Vagina (tissue), 2 donors: ENCODE data around the gene APLP2. TPM values are rescaled to one million over a fixed set of nuclear protein-coding genes. Genes with fewer than 3 reads are reported as not detected.

Experiments used
- DNase-seq, 2 donors: peaks; one replicate each; pipeline ENCODE4 v3.0.0-alpha.2; 2017; ENCODE audit errors: extremely low spot score in 2 of 2
- H3K27ac ChIP-seq: fragments of 200-600 bp; sonication (generic); one replicate; pipeline ENCODE4 v1.5.1; 2019
- H3K27me3 ChIP-seq: fragments of 200-600 bp; sonication (generic); one replicate; pipeline ENCODE4 v1.5.1; 2019
- H3K36me3 ChIP-seq, 2 donors: fragments of 200-600 bp; sonication (generic); one replicate each; pipeline ENCODE4 v1.5.1; 2017 to 2019
- H3K4me1 ChIP-seq: fragments of 200-600 bp; sonication (generic); one replicate; pipeline ENCODE4 v1.5.1; 2019
- H3K4me3 ChIP-seq, 2 donors: fragments of 200-600 bp; sonication (generic); 1 replicate in 1 of 2; 2 replicates in 1 of 2; pipeline ENCODE4 v1.5.1; 2016 to 2019
- H3K9me3 ChIP-seq: fragments of 200-600 bp; sonication (generic); one replicate; pipeline ENCODE4 v1.5.1; 2019
- POLR2A ChIP-seq, 2 donors: fragments of 450-650 bp; IDR thresholded peaks; one replicate each; pipeline ENCODE4 v1.6.1; 2017; ENCODE audit warnings: antibody characterized with exemption in 2 of 2, mild to moderate bottlenecking in 2 of 2, moderate library complexity in 2 of 2
- POLR2AphosphoS5 ChIP-seq, 2 donors: sonication (generic); formaldehyde crosslinking; IDR thresholded peaks; one replicate each; pipeline ENCODE4 v1.9.0; 2017; ENCODE audit warnings: antibody characterized with exemption in 2 of 2, mild to moderate bottlenecking in 2 of 2, low read depth in 1 of 2; ENCODE audit not compliant: insufficient read depth in 1 of 2
- intact Hi-C: fragments of 100-400 bp; cut with DNase I; formaldehyde crosslinking; loops from one replicate; pipeline ENCODE4 v1.15.1; 2023
- total RNA-seq: library from RNA; depleted of rRNA; stranded (reverse); fragments of >200 nt; gene quantifications from one replicate; pipeline ENCODE4 v1.2.3, GENCODE V29; 2016
- TF ChIP-seq, protein P1 (sequence below), 3 experiments: fragments of 450-650 bp in 2 of 3; fragments of 200-600 bp in 1 of 3; sonication (generic) in 1 of 3; IDR thresholded peaks; one replicate each; pipeline ENCODE4 v1.5.1; 2017 to 2019; ENCODE audit warnings: antibody characterized with exemption in 3 of 3, mild to moderate bottlenecking in 2 of 3, moderate library complexity in 2 of 3

APLP2 gene
- total RNA-seq, 1 donor from 2014 or later = 234 TPM

DNA sequence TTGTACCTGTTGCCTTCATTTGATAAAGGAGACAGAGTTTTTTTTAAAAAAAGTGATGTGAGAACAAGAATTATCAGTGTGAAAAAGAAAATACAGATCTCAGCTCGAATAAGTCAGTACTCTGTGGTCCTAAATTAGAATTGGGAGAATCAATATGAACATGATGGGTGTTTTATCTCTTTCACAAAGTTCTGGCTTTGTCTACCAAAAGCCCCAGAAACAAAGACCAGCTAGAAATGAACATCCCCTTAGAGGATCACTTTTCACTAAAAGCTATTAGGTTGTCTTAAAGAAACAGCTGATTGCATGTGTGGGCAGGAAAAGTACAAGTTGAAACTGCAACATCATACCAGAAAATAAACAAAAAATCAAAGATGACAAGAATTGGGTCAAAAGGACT, 81.5 kb downstream of the APLP2 start:
- DNase-seq = no peak
- H3K36me3 ChIP-seq = no peaks in the 10 kb centered on the region
- H3K9me3 ChIP-seq = no peaks in the 10 kb centered on the region
- peaks cover 4% of the 10 kb centered on the region for H3K4me1 ChIP-seq
- intact Hi-C loops = no loop called here
- H3K27ac ChIP-seq = no peak overlapping the region
- no peak overlapping the region for H3K4me3 ChIP-seq
- TF ChIP-seq POLR2A (IDR thresholded peaks at IDR 0.05) = no peak
- no peak for TF ChIP-seq POLR2AphosphoS5 (IDR thresholded peaks at IDR 0.05; ENCODE audit: insufficient read depth in 1 of 2, low read depth in 1 of 2)
- TF ChIP-seq, protein P1, sequence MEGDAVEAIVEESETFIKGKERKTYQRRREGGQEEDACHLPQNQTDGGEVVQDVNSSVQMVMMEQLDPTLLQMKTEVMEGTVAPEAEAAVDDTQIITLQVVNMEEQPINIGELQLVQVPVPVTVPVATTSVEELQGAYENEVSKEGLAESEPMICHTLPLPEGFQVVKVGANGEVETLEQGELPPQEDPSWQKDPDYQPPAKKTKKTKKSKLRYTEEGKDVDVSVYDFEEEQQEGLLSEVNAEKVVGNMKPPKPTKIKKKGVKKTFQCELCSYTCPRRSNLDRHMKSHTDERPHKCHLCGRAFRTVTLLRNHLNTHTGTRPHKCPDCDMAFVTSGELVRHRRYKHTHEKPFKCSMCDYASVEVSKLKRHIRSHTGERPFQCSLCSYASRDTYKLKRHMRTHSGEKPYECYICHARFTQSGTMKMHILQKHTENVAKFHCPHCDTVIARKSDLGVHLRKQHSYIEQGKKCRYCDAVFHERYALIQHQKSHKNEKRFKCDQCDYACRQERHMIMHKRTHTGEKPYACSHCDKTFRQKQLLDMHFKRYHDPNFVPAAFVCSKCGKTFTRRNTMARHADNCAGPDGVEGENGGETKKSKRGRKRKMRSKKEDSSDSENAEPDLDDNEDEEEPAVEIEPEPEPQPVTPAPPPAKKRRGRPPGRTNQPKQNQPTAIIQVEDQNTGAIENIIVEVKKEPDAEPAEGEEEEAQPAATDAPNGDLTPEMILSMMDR (IDR thresholded peaks at IDR 0.05) = no peak
- no peaks in the 10 kb centered on the region for H3K27me3 ChIP-seq

DNA sequence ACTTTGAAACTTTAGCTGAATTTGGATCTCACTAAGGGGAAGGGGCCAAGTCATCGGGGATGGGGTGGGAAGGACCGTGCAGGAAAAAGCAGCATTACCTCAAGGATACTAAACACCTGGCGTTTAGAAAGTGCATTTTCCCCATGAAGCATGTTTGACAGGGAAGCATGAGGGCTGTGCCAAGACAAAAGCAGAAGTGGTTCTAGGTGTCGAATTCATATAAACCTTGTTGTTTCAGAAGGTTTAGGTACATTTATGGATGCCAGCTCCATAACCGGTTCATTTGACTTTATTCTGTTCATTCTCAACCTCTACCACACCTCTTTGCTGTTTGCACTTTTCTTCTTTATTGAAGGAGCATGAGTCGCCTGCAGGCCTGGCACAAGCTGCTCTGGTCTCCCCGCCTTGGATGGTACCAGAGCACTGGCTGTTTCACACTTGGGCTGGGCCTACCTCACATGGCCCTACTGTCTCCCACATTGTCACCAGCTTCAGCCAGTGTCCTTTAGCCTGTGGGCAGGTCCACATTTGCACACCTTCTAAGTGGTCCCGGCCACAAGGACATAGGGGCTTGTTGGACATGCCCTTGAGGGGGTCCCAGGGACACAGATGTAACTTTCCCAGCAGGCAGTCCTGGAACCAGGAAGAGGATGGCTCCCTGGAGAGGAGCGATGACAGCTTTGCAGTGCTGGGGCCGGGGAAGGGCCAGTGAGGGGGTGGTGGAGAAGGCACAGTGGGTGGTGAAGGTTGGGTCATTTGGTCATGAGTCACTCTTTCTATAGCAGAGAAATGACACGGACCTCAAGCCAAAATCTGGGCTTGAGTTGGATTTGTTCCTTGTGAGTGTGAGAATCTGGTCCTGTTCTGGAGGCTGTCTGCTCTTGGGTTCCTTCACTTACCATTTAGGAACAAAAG, 86.7 kb downstream of the APLP2 start:
- peaks cover 11% of the 10 kb centered on the region for H3K4me1 ChIP-seq
- TF ChIP-seq, protein P1 (IDR thresholded peaks at IDR 0.05) = no peak
- TF ChIP-seq POLR2AphosphoS5 (IDR thresholded peaks at IDR 0.05; ENCODE audit: insufficient read depth in 1 of 2, low read depth in 1 of 2) (no peak), POLR2A (IDR thresholded peaks at IDR 0.05) (no peak)
- no peak overlapping the region for H3K27ac ChIP-seq
- H3K9me3 ChIP-seq = no peaks in the 10 kb centered on the region
- no peaks in the 10 kb centered on the region for H3K36me3 ChIP-seq
- H3K27me3 ChIP-seq = no peaks in the 10 kb centered on the region
- no peak for DNase-seq
- no peak overlapping the region for H3K4me3 ChIP-seq
- intact Hi-C loops = no loop called here

DNA sequence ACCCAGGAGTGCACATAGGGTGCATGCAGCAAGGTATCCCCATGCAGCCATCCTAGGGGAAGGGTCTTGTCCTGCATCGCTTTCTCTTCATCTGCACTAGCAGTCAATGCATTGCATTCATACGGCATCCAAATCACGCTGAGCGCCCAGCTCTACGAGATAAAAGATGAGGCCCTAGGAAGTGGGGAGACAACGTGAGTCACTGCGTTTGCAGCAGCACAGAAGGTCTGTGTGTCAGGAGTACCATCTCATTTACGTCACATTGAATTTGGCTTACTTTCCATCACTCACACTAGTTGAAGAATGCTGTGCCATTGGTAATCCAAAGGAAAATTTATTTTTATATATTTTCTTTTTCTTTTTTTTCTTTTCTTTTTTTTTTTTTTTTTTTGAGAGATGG, 87.4 kb downstream of the APLP2 start:
- Histone ChIP-seq H3K27ac (no peak overlapping the region), H3K27me3 (no peaks in the 10 kb centered on the region), H3K36me3 (no peaks in the 10 kb centered on the region), H3K9me3 (no peaks in the 10 kb centered on the region), H3K4me3 (no peak overlapping the region), H3K4me1 (peaks cover 11% of the 10 kb centered on the region)
- intact Hi-C loops = no loop called here
- no peak for TF ChIP-seq POLR2A (IDR thresholded peaks at IDR 0.05)
- TF ChIP-seq, protein P1 (IDR thresholded peaks at IDR 0.05) = no peak
- no peak for TF ChIP-seq POLR2AphosphoS5 (IDR thresholded peaks at IDR 0.05; ENCODE audit: insufficient read depth in 1 of 2, low read depth in 1 of 2)
- DNase-seq = no peak

DNA sequence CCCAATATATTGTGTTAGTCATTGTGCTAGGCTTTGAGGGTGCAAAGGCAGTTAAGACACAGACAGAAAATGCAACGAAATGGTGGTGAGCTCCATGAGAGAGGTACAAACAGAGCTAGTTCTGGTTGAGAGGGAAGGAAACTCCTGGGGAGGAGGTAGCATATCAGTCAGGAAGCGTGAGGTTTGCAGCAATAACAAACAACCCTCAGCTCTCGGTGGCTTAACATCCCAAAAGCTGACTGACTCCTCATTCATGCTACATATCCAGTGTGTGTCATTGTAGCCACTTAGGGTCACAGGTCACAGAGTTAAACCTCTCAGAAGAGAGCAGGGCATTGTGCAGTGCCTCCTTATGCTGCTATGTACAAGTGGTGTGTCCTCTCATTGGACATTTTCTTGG, 88.1 kb downstream of the APLP2 start:
- Histone ChIP-seq H3K4me3 (no peak overlapping the region), H3K27ac (no peak overlapping the region), H3K36me3 (no peaks in the 10 kb centered on the region), H3K9me3 (no peaks in the 10 kb centered on the region), H3K27me3 (no peaks in the 10 kb centered on the region), H3K4me1 (peaks cover 11% of the 10 kb centered on the region)
- no peak for DNase-seq
- intact Hi-C loops = no loop called here
- TF ChIP-seq, protein P1 (IDR thresholded peaks at IDR 0.05) = no peak
- TF ChIP-seq POLR2AphosphoS5 (IDR thresholded peaks at IDR 0.05; ENCODE audit: insufficient read depth in 1 of 2, low read depth in 1 of 2) (no peak), POLR2A (IDR thresholded peaks at IDR 0.05) (no peak)

DNA sequence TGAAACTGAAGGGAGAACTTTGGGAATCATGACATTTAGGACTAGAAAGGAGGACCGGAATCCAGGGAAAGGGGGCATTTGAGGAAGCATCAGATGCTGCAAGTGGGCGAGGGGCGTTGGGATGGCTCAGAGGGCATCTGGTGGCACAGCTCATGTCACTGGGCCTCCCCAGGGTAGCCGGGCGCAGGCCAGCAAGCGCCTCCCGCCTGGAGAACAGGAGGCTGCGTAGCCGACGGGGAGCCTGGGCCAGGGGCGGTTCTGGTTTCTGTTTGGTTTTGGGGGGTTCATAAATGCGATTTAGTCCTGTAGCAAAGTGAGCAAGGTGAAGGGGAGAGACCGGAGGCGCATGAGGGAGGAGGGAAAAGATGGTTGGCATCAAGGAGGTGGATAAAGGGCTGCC, 89.4 kb downstream of the APLP2 start:
- no peaks in the 10 kb centered on the region for H3K9me3 ChIP-seq
- peak overlapping the region; percentile 44 to 49 for H3K4me3 ChIP-seq
- intact Hi-C loops = no loop called here
- H3K4me1 ChIP-seq = peaks cover 24% of the 10 kb centered on the region
- H3K27ac ChIP-seq = no peak overlapping the region
- DNase-seq = no peak
- H3K27me3 ChIP-seq = no peaks in the 10 kb centered on the region
- TF ChIP-seq, protein P1 (IDR thresholded peaks at IDR 0.05) = no peak
- no peak for TF ChIP-seq POLR2A (IDR thresholded peaks at IDR 0.05)
- no peak for TF ChIP-seq POLR2AphosphoS5 (IDR thresholded peaks at IDR 0.05; ENCODE audit: insufficient read depth in 1 of 2, low read depth in 1 of 2)
- H3K36me3 ChIP-seq = no peaks in the 10 kb centered on the region
